Astrocyte of the spinal cord (primary cell): ENCODE data around the gene PTPN12.

ENCODE experiments used
- DNase-seq: peaks from one replicate; pipeline ENCODE4 v3.0.0; 2011; ENCODE audit warnings: low read depth, low spot score
- H3K4me3 ChIP-seq: 2 replicates; pipeline ENCODE4 v1.5.1; 2011; ENCODE audit warnings: low read depth, mild to moderate bottlenecking, low read length, moderate library complexity
- in situ Hi-C: cut with HindIII; loops from 2 replicates; pipeline ENCODE4 v1.10.0; 2017; ENCODE audit warnings: low sequenced_read_pairs
- TF ChIP-seq, protein P1 (sequence below): IDR thresholded peaks from 2 replicates; pipeline ENCODE4 v1.5.1; 2012; ENCODE audit warnings: low read depth, mild to moderate bottlenecking, low read length, inconsistent platforms

PTPN12 gene

GRCh38 chr7:77667459-77668086 lies 130.5 kb downstream of the PTPN12 start:
- in situ Hi-C loops, result no loop called here
- no peak for DNase-seq
- no peak overlapping the region for H3K4me3 ChIP-seq
- TF ChIP-seq, protein P1, sequence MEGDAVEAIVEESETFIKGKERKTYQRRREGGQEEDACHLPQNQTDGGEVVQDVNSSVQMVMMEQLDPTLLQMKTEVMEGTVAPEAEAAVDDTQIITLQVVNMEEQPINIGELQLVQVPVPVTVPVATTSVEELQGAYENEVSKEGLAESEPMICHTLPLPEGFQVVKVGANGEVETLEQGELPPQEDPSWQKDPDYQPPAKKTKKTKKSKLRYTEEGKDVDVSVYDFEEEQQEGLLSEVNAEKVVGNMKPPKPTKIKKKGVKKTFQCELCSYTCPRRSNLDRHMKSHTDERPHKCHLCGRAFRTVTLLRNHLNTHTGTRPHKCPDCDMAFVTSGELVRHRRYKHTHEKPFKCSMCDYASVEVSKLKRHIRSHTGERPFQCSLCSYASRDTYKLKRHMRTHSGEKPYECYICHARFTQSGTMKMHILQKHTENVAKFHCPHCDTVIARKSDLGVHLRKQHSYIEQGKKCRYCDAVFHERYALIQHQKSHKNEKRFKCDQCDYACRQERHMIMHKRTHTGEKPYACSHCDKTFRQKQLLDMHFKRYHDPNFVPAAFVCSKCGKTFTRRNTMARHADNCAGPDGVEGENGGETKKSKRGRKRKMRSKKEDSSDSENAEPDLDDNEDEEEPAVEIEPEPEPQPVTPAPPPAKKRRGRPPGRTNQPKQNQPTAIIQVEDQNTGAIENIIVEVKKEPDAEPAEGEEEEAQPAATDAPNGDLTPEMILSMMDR, result no peak

- no peak overlapping the region for H3K4me3 ChIP-seq
- in situ Hi-C loops, result no loop called here
- TF ChIP-seq, protein P1, result no peak
- DNase-seq, result peak; percentile 33
Observed at GRCh38 chr7:77674878-77675277, 137.8 kb downstream of the PTPN12 start.

- no peak for DNase-seq
- H3K4me3 ChIP-seq, result no peak overlapping the region
- in situ Hi-C loops, result no loop called here
- TF ChIP-seq, protein P1, result no peak
Observed at GRCh38 chr7:77679608-77680007, 142.5 kb downstream of the PTPN12 start.

DNA sequence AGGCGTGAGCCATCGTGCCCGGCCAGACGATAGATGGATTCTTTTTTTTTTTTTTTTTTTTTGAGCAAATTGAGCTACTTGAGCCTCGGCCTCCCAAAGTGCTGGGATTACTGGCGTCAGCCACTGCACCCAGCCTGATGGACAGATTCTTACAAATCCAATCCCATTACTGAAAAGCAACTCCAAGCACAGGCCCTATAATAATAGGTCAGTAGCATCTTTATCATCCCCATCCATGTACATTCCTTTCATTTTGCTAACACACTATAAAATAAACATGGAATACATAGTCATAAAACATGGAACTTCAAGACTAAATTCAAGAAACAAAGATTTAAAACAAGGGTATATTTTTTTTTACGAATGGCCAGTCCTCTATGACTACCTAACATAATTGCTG lies 143.2 kb downstream of the PTPN12 start:
- H3K4me3 ChIP-seq, result no peak overlapping the region
- no peak for DNase-seq
- in situ Hi-C loops, result no loop called here
- TF ChIP-seq, protein P1, result no peak

DNA sequence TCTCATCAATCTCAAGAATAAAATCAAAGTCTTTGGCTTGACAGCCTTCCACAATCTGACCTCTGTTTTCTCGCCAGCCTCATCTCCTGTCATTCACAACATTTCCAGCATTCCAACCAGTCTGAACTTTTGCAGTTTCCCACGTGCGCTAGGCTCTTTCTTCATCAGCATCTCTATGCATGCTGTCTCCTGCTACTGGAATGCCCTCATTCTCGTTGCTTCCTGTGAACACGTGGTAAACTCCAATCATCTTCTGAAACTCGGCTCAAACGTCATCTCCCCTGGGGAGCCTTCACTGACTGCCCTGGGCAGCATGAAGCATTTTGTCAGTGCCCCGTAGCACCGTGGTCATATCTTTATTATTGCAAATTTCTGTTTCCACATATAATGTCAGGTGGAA lies 146.9 kb downstream of the PTPN12 start:
- in situ Hi-C loops, result no loop called here
- TF ChIP-seq, protein P1, result no peak
- DNase-seq, result peak; percentile 83
- H3K4me3 ChIP-seq, result no peak overlapping the region

DNA sequence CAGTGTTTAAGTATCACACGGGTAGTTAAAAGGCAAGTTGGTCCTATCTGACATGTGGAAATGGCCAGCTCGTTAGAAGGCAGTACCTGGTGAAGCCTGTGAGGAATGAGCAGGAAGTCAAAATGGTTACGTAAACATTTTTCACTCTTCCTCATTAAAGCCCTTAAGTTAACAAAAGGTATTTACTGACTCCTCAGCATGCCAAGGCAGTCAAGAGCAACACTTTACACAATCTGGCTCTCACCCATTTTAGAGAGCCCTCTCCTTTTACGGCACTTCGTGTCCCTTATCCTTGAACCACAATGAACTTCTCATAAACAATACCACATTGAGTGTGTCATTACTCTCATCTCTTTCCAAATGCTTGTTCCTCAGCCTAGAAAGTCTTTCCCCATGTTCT lies 148.1 kb downstream of the PTPN12 start:
- in situ Hi-C loops, result no loop called here
- TF ChIP-seq, protein P1, result no peak
- H3K4me3 ChIP-seq, result no peak overlapping the region
- no peak for DNase-seq
